ENCODE measurements around the gene RUNX3.

RUNX3 gene

GRCh38 chr1:24875991-24876506 lies 54.0 kb downstream of the RUNX3 start:
- Histone ChIP-seq H3K36me3 (ENCODE audit: control insufficient read depth, insufficient read depth, low read length) (no peaks in the 10 kb centered on the region), H3K27ac (ENCODE audit: low read depth, low read length) (no peak overlapping the region), H3K9ac (ENCODE audit: low read length) (no peak overlapping the region), H3K27me3 (ENCODE audit: control insufficient read depth, insufficient read depth, low read length) (no peaks in the 10 kb centered on the region), H3K4me1 (ENCODE audit: control insufficient read depth, insufficient read depth, low read length) (no peaks in the 10 kb centered on the region), H3K4me3 (ENCODE audit: low read length) (no peak overlapping the region)

- Histone ChIP-seq H3K27me3 (ENCODE audit: control insufficient read depth, insufficient read depth, low read length) (no peaks in the 10 kb centered on the region), H3K9ac (ENCODE audit: low read length) (no peak overlapping the region), H3K36me3 (ENCODE audit: control insufficient read depth, insufficient read depth, low read length) (no peaks in the 10 kb centered on the region), H3K4me1 (ENCODE audit: control insufficient read depth, insufficient read depth, low read length) (no peaks in the 10 kb centered on the region), H3K27ac (ENCODE audit: low read depth, low read length) (no peak overlapping the region), H3K4me3 (ENCODE audit: low read length) (no peak overlapping the region)
Measured at GRCh38 chr1:24875257-24875656, 54.8 kb downstream of the RUNX3 start.

GRCh38 chr1:24874611-24875234 lies 55.4 kb downstream of the RUNX3 start:
- H3K4me1 ChIP-seq (ENCODE audit: control insufficient read depth, insufficient read depth, low read length): no peaks in the 10 kb centered on the region
- H3K27ac ChIP-seq (ENCODE audit: low read depth, low read length): no peak overlapping the region
- H3K9ac ChIP-seq (ENCODE audit: low read length): no peak overlapping the region
- no peaks in the 10 kb centered on the region for H3K36me3 ChIP-seq (ENCODE audit: control insufficient read depth, insufficient read depth, low read length)
- no peaks in the 10 kb centered on the region for H3K27me3 ChIP-seq (ENCODE audit: control insufficient read depth, insufficient read depth, low read length)
- no peak overlapping the region for H3K4me3 ChIP-seq (ENCODE audit: low read length)

- no peak overlapping the region for H3K27ac ChIP-seq (ENCODE audit: low read depth, low read length)
Measured at GRCh38 chr1:24874056-24874455, 56.0 kb downstream of the RUNX3 start.

DNA sequence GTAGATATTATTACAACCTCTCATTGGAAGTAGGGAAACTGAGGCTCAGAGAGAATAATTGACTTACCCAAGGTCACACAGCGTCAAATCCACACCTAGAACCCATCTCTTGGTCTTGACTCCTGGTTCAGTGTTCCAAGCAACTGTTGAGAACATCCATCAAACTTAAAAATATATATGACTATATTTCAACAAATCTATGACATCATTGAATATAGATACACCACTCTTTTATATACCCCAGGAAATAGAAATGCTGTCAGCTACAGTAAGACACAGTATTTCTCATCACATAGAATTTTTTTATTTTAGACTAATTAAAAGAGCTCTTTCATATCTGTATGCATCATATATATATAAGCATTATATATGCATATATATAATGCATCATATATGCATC lies 56.9 kb downstream of the RUNX3 start:
- Histone ChIP-seq H3K27me3 (ENCODE audit: control insufficient read depth, insufficient read depth, low read length) (no peaks in the 10 kb centered on the region), H3K36me3 (ENCODE audit: control insufficient read depth, insufficient read depth, low read length) (no peaks in the 10 kb centered on the region), H3K4me3 (ENCODE audit: low read length) (no peak overlapping the region), H3K27ac (ENCODE audit: low read depth, low read length) (no peak overlapping the region), H3K9ac (ENCODE audit: low read length) (no peak overlapping the region), H3K4me1 (ENCODE audit: control insufficient read depth, insufficient read depth, low read length) (no peaks in the 10 kb centered on the region)

More at GRCh38 chr1:24874056-24874455, 56.0 kb downstream of the RUNX3 start:
- Histone ChIP-seq H3K4me1 (ENCODE audit: control insufficient read depth, insufficient read depth, low read length) (no peaks in the 10 kb centered on the region), H3K27me3 (ENCODE audit: control insufficient read depth, insufficient read depth, low read length) (no peaks in the 10 kb centered on the region), H3K36me3 (ENCODE audit: control insufficient read depth, insufficient read depth, low read length) (no peaks in the 10 kb centered on the region), H3K9ac (ENCODE audit: low read length) (no peak overlapping the region), H3K4me3 (ENCODE audit: low read length) (no peak overlapping the region)

GRCh38 chr1:24872061-24872850 lies 57.8 kb downstream of the RUNX3 start:
- Histone ChIP-seq H3K36me3 (ENCODE audit: control insufficient read depth, insufficient read depth, low read length) (no peaks in the 10 kb centered on the region), H3K4me3 (ENCODE audit: low read length) (no peak overlapping the region), H3K9ac (ENCODE audit: low read length) (no peak overlapping the region), H3K4me1 (ENCODE audit: control insufficient read depth, insufficient read depth, low read length) (no peaks in the 10 kb centered on the region), H3K27ac (ENCODE audit: low read depth, low read length) (no peak overlapping the region), H3K27me3 (ENCODE audit: control insufficient read depth, insufficient read depth, low read length) (peaks cover 5% of the 10 kb centered on the region)

DNA sequence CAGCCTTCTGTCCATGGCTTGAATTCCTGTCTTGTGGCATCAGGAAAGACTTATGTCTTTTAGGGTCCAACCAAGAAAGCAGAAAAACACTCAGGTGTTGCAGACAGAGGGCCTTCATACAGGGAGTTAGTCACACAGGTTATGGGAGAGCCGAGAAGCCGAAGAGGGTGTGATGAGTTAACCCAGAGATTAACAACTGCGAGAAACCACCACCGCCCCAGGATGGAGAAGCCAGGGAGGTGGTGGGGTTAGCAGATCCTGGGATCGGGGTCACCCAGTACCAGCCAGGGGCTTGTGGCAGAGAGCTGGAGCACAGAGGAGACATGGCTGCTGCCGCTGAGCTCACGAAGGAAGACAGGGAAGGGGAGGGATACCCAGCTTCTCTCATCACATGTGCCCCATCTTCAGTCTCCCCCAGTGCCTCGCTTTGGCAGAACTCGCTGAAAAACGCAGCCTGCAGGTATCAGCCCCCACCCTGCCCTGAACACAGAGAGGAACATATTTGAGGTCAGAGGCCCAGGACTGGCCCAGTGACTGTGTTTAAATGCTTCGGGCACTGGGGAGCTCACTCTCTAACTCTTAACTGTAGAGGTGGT lies 58.7 kb downstream of the RUNX3 start:
- H3K27ac ChIP-seq (ENCODE audit: low read depth, low read length): no peak overlapping the region
- H3K9ac ChIP-seq (ENCODE audit: low read length): no peak overlapping the region
- no peaks in the 10 kb centered on the region for H3K4me1 ChIP-seq (ENCODE audit: control insufficient read depth, insufficient read depth, low read length)
- peaks cover 5% of the 10 kb centered on the region for H3K27me3 ChIP-seq (ENCODE audit: control insufficient read depth, insufficient read depth, low read length)
- no peaks in the 10 kb centered on the region for H3K36me3 ChIP-seq (ENCODE audit: control insufficient read depth, insufficient read depth, low read length)
- no peak overlapping the region for H3K4me3 ChIP-seq (ENCODE audit: low read length)

- Histone ChIP-seq H3K4me3 (ENCODE audit: low read length) (no peak overlapping the region), H3K4me1 (ENCODE audit: control insufficient read depth, insufficient read depth, low read length) (no peaks in the 10 kb centered on the region), H3K9ac (ENCODE audit: low read length) (no peak overlapping the region), H3K27ac (ENCODE audit: low read depth, low read length) (no peak overlapping the region), H3K36me3 (ENCODE audit: control insufficient read depth, insufficient read depth, low read length) (no peaks in the 10 kb centered on the region), H3K27me3 (ENCODE audit: control insufficient read depth, insufficient read depth, low read length) (peaks cover 5% of the 10 kb centered on the region)
Measured at GRCh38 chr1:24870551-24871195, 59.4 kb downstream of the RUNX3 start.

DNA sequence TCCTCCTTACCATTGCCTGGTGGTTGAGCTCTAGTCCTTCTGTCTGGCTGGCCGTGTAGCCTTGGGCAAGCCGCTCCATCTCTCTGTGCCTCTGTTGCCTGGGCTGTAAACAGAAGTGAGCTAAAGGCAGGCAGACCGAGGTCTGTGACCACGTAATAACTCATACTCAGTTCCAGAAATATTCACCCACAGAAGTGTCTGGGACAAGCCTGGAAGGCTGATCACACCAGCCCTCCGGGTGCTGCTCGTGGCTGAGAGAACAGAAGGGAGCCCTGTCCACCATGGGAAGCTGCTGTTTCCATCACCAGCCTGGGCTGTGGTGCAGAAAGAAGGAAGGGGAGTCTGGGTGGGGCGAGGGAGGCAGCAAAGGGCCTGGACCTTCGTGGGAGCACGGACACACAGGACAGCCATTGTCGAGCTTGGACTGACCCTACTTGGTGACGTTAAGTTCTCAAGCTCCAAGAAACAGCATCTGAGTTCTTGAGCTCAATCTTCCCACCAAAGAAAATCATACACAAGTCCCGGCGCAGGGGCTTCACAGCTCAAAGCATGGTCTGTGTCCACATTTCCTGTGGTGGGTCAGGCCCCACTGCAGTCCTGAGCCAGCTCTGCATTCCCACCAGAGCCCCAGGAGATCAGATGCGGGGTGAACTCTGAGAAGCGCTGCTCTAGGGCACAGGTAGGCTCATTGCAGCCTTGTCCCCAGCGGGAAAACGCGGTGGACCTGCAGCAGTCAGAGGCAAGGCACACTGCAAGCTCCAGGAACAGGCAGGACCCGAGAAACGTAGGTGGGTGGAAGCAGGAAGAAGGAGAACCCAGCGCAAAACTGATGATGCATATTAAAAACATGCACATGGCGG lies 61.8 kb downstream of the RUNX3 start:
- Histone ChIP-seq H3K27me3 (ENCODE audit: control insufficient read depth, insufficient read depth, low read length) (peaks cover 9% of the 10 kb centered on the region), H3K9ac (ENCODE audit: low read length) (no peak overlapping the region), H3K4me3 (ENCODE audit: low read length) (no peak overlapping the region), H3K4me1 (ENCODE audit: control insufficient read depth, insufficient read depth, low read length) (no peaks in the 10 kb centered on the region), H3K27ac (ENCODE audit: low read depth, low read length) (no peak overlapping the region), H3K36me3 (ENCODE audit: control insufficient read depth, insufficient read depth, low read length) (no peaks in the 10 kb centered on the region)

- H3K27ac ChIP-seq (ENCODE audit: low read depth, low read length): no peak overlapping the region
- H3K4me3 ChIP-seq (ENCODE audit: low read length): no peak overlapping the region
- no peaks in the 10 kb centered on the region for H3K4me1 ChIP-seq (ENCODE audit: control insufficient read depth, insufficient read depth, low read length)
- no peak overlapping the region for H3K9ac ChIP-seq (ENCODE audit: low read length)
- no peaks in the 10 kb centered on the region for H3K36me3 ChIP-seq (ENCODE audit: control insufficient read depth, insufficient read depth, low read length)
- peaks cover 9% of the 10 kb centered on the region for H3K27me3 ChIP-seq (ENCODE audit: control insufficient read depth, insufficient read depth, low read length)
Measured at GRCh38 chr1:24867084-24867870, 62.8 kb downstream of the RUNX3 start.

Measured in rectal smooth muscle tissue (tissue), 1 donor.